ENCODE results near the gene CST11.

DNA sequence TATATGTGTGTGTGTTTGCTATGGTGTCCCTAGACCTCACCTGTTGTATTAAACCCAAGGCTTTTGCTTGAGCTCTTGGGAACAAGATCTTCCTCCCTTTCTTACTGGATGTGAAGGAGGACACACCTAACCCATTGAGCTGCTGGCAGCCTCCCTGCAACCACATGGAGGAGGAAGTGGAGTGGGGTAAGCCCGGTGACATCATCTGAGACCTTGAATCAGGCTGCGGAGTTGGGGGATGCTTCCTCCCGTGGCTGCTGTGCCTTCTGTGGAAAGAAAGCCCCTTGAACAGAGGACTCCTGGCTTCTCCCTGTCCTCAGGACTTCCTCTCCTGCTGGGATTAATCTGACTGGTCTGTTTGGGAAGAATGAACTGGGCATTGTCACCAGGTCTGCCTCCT lies 3.3 kb downstream of the CST11 start:
- TF ChIP-seq ARNT (IDR thresholded peaks at IDR 0.05) (no peak), ELF4 (IDR thresholded peaks at IDR 0.05) (no peak), BHLHE40 (IDR thresholded peaks at IDR 0.05; ENCODE audit: borderline replicate concordance) (no peak), SP1 (IDR thresholded peaks at IDR 0.05) (no peak), ZNF384 (IDR thresholded peaks at IDR 0.05) (no peak), FOXK2 (IDR thresholded peaks at IDR 0.05) (no peak)
